SK-N-SH treated with all-trans-retinoic acid at 6 μM for 48 hours (cell line): ENCODE measurements around the gene RNF44.

ENCODE experiments used
- ESRRG ChIP-seq: fragments of 250-450 bp; sonication (Bioruptor Pico); IDR thresholded peaks from 2 replicates; pipeline ENCODE4 v1.6.1; 2021; ENCODE audit warnings: mild to moderate bottlenecking
- GLIS3 ChIP-seq: fragments of 250-450 bp; sonication (Bioruptor Pico); IDR thresholded peaks from 2 replicates; pipeline ENCODE4 v1.5.0; 2020; ENCODE audit warnings: mild to moderate bottlenecking, moderate library complexity
- PPARA ChIP-seq: fragments of 250-450 bp; sonication (Bioruptor Pico); IDR thresholded peaks from 2 replicates; pipeline ENCODE4 v1.5.0; 2020; ENCODE audit warnings: mild to moderate bottlenecking, borderline replicate concordance
- RARB ChIP-seq: fragments of 250-450 bp; sonication (Bioruptor Pico); IDR thresholded peaks from 2 replicates; pipeline ENCODE4 v1.8.0; 2021; ENCODE audit warnings: mild to moderate bottlenecking, moderate library complexity
- TOX ChIP-seq: fragments of 250-450 bp; sonication (Bioruptor Pico); IDR thresholded peaks from 2 replicates; pipeline ENCODE4 v1.8.0; 2021; ENCODE audit warnings: mild to moderate bottlenecking, moderate library complexity, borderline replicate concordance
- ZFP3 ChIP-seq: fragments of 250-450 bp; sonication (Bioruptor Pico); IDR thresholded peaks from 2 replicates; pipeline ENCODE4 v1.5.0; 2020; ENCODE audit warnings: mild to moderate bottlenecking, moderate library complexity
- ZFP30 ChIP-seq: fragments of 450-650 bp; formaldehyde crosslinking; IDR thresholded peaks from 2 replicates; pipeline ENCODE4 v1.5.0; 2022; ENCODE audit warnings: mild to moderate bottlenecking, moderate library complexity
- ZNF565 ChIP-seq: fragments of 450-650 bp; formaldehyde crosslinking; conservative IDR thresholded peaks from 2 replicates; pipeline ENCODE4 v1.5.0; 2020; ENCODE audit warnings: low read depth, mild to moderate bottlenecking, moderate library complexity
- ZNF8 ChIP-seq: fragments of 450-650 bp; formaldehyde crosslinking; IDR thresholded peaks from 2 replicates; pipeline ENCODE4 v1.5.0; 2020; ENCODE audit warnings: mild to moderate bottlenecking, moderate library complexity

- TF ChIP-seq ZNF565 (CRISPR knock-in tag) (no peak), ESRRG (CRISPR knock-in tag) (no peak), TOX (no peak), GLIS3 (no peak), ZFP3 (CRISPR knock-in tag) (no peak), PPARA (CRISPR knock-in tag) (no peak), RARB (no peak), ZNF8 (CRISPR knock-in tag) (no peak), ZFP30 (CRISPR knock-in tag) (no peak)
Measured at GRCh38 chr5:176508603-176509002, 28.6 kb downstream of the RNF44 start.
